ENCODE data around the gene BOLA3. TPM values are rescaled to one million over a fixed set of nuclear protein-coding genes. Genes with fewer than 3 reads are reported as not detected.

The BOLA3 gene
- total and polyA plus RNA-seq, 2 donors (not counting 1 experiment from before 2014, with no cell fraction given) = 28.2 to 48.8 TPM

DNA sequence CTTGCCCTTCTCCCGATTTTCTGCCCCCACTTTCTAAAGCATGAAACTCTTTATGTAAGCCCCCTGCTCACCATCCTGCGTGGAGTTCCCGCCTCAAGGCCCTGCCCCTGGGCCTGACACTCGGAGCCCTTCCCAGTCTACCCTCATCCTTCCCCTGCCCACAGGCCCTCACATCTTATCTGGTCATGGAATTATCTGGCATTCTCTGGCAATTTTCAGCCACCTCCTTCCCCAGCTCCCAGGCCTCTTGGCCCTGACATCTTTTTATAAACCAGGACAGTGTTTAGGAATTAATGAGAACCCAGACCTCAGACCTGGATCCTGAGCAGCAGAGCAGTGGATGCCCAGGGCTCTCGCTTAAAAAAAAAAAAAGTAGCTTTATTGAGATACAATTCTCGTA, 61.7 kb downstream of the BOLA3 start:
- Histone ChIP-seq H2AFZ (ENCODE audit: low read length) (no peak overlapping the region), H3K36me3 (ENCODE audit: control insufficient read depth, insufficient read depth, low read length) (peaks cover 1% of the 10 kb centered on the region), H3K9me3 (ENCODE audit: control insufficient read depth, insufficient read depth, low read depth, low read length) (no peaks in the 10 kb centered on the region), H4K20me1 (ENCODE audit: control insufficient read depth, extremely low read depth, insufficient read depth, low read length) (no peaks in the 10 kb centered on the region), H3K27me3 (ENCODE audit: control insufficient read depth, insufficient read depth, low read length) (no peaks in the 10 kb centered on the region), H3K4me1 (ENCODE audit: control insufficient read depth, extremely low read depth, insufficient read depth, low read length) (peaks cover 4% of the 10 kb centered on the region), H3K27ac (ENCODE audit: insufficient read depth, low read length) (no peak overlapping the region), H3K4me3 (replicated peaks in 1 of 4; ENCODE audit: control extremely low read depth in 1 of 4, insufficient read depth in 1 of 4, low read depth in 3 of 4, low read length in 4 of 4) (no peak overlapping the region), H3K4me2 (ENCODE audit: extremely low read depth, insufficient read depth, low read length) (no peak overlapping the region), H3K9ac (ENCODE audit: insufficient read depth, low read length) (no peak overlapping the region), H3K79me2 (ENCODE audit: control insufficient read depth, insufficient read depth, low read length) (no peaks in the 10 kb centered on the region)
- TF ChIP-seq CTCF (conservative IDR thresholded peaks at IDR 0.05 in 1 of 2, IDR thresholded peaks at IDR 0.05 in 1 of 2; ENCODE audit: low read depth in 1 of 2, low read length in 2 of 2) (no peak), EZH2 (IDR thresholded peaks at IDR 0.05; ENCODE audit: low read length, missing control alignments) (no peak)
- no peak for DNase-seq (ENCODE audit: low read depth in 2 of 2)

Other genes with a start within 250 kb of the BOLA3 start
- gene DGUOK, start 221.0 kb downstream of the BOLA3 start, total RNA-seq = 51.6 and 54.3 TPM in 2 replicates
- 83.2 and 93.7 TPM in 2 replicates for gene DGUOK, start 221.0 kb downstream of the BOLA3 start, polyA plus RNA-seq
- gene TET3, start 163.0 kb downstream of the BOLA3 start, total RNA-seq = 2.6 and 3.1 TPM in 2 replicates
- gene TET3, start 163.0 kb downstream of the BOLA3 start, polyA plus RNA-seq = 1.6 and 2.1 TPM in 2 replicates
- gene MOB1A, start 31.0 kb upstream of the BOLA3 start, total RNA-seq = 80.9 and 87.4 TPM in 2 replicates
- gene MOB1A, start 31.0 kb upstream of the BOLA3 start, polyA plus RNA-seq = 61.6 and 80.3 TPM in 2 replicates
- gene MTHFD2, start 50.7 kb upstream of the BOLA3 start, total RNA-seq = 325 and 334 TPM in 2 replicates
- gene MTHFD2, start 50.7 kb upstream of the BOLA3 start, polyA plus RNA-seq = 72.2 and 95.4 TPM in 2 replicates
- gene SLC4A5, start 195.5 kb upstream of the BOLA3 start, total RNA-seq = under 0.01 and 0.17 TPM in 2 replicates
- gene SLC4A5, start 195.5 kb upstream of the BOLA3 start, polyA plus RNA-seq = 0.12 and 0.19 TPM in 2 replicates
- gene DCTN1, start 232.4 kb upstream of the BOLA3 start, total RNA-seq = 157 and 228 TPM in 2 replicates
- 133 and 193 TPM in 2 replicates for gene DCTN1, start 232.4 kb upstream of the BOLA3 start, polyA plus RNA-seq

Data from fibroblast of lung (primary cell).